Thoracic aorta (tissue), 2 donors: ENCODE results near the gene TNIK. TPM values are rescaled to one million over a fixed set of nuclear protein-coding genes. Genes with fewer than 3 reads are reported as not detected.

Experiments used
- ATAC-seq: fragments of 150-250 bp; one replicate; pipeline ENCODE4 v1.8.0; 2017; ENCODE audit warnings: low read depth; ENCODE audit not compliant: insufficient number of reproducible peaks, low FRiP score
- DNase-seq: peaks from one replicate; pipeline ENCODE4 v3.0.0-alpha.2; 2020; ENCODE audit warnings: low spot score
- H3K27ac ChIP-seq, 2 donors: fragments of 200-600 bp; sonication (generic); 1 replicate in 1 of 2; 2 replicates in 1 of 2; pipeline ENCODE4 v1.5.1; 2016; ENCODE audit warnings: mild to moderate bottlenecking in 2 of 2, moderate library complexity in 2 of 2
- H3K27me3 ChIP-seq: fragments of 200-600 bp; sonication (generic); replicated peaks from 2 replicates; pipeline ENCODE4 v1.6.0; 2016; ENCODE audit warnings: mild to moderate bottlenecking; ENCODE audit not compliant: insufficient read depth
- H3K36me3 ChIP-seq: fragments of 200-600 bp; sonication (generic); one replicate; pipeline ENCODE4 v1.5.1; 2016
- H3K4me1 ChIP-seq, 2 donors: fragments of 200-600 bp; sonication (generic); 1 replicate in 1 of 2; 2 replicates in 1 of 2; pipeline versions ENCODE4 v1.5.1 to v1.6.0; 2016; ENCODE audit warnings: low read depth in 2 of 2, mild to moderate bottlenecking in 1 of 2; ENCODE audit not compliant: control insufficient read depth in 1 of 2
- H3K4me3 ChIP-seq: fragments of 200-600 bp; sonication (generic); 2 replicates; pipeline ENCODE4 v1.5.1; 2016; ENCODE audit warnings: mild to moderate bottlenecking
- H3K9me3 ChIP-seq: fragments of 200-600 bp; sonication (generic); 2 replicates; pipeline ENCODE4 v1.5.1; 2016
- CTCF ChIP-seq: fragments of 200-600 bp; sonication (generic); IDR thresholded peaks from one replicate; pipeline ENCODE4 v1.5.1; 2019; ENCODE audit warnings: antibody characterized with exemption
- total RNA-seq, 2 donors: library from RNA; depleted of rRNA; stranded (reverse); fragments of >200 nt; gene quantifications; one replicate each; pipeline versions ENCODE4 v1.1.0 to v1.2.3, GENCODE V29; 2016

The TNIK gene
- total RNA-seq, 2 donors from 2014 or later: 18.3 to 21.7 TPM

GRCh38 chr3:171094411-171094810, 365.8 kb downstream of the TNIK start:
- no peak overlapping the region for H3K27ac ChIP-seq
- no peak for DNase-seq
- H3K36me3 ChIP-seq: peaks cover 3% of the 10 kb centered on the region
- H3K27me3 ChIP-seq: no peaks in the 10 kb centered on the region
- peaks cover 5 to 11% of the 10 kb centered on the region in 2 donors for H3K4me1 ChIP-seq
- H3K9me3 ChIP-seq: no peaks in the 10 kb centered on the region
- no peak for ATAC-seq
- TF ChIP-seq CTCF: no peak
- no peak overlapping the region for H3K4me3 ChIP-seq

GRCh38 chr3:171093462-171093861, 366.7 kb downstream of the TNIK start:
- no peak for TF ChIP-seq CTCF
- peaks cover 3% of the 10 kb centered on the region for H3K36me3 ChIP-seq
- no peak for DNase-seq
- no peak for ATAC-seq
- peaks cover 5 to 18% of the 10 kb centered on the region in 2 donors for H3K4me1 ChIP-seq
- no peaks in the 10 kb centered on the region for H3K27me3 ChIP-seq
- no peaks in the 10 kb centered on the region for H3K9me3 ChIP-seq
- H3K4me3 ChIP-seq: no peak overlapping the region
- no peak overlapping the region for H3K27ac ChIP-seq

- no peak overlapping the region for H3K27ac ChIP-seq
- ATAC-seq: no peak
Measured at GRCh38 chr3:171092467-171092911, 367.7 kb downstream of the TNIK start.

GRCh38 chr3:171090321-171090720, 369.9 kb downstream of the TNIK start:
- Histone ChIP-seq H3K4me3 (no peak overlapping the region), H3K36me3 (peaks cover 2% of the 10 kb centered on the region)

More at GRCh38 chr3:171092467-171092911, 367.7 kb downstream of the TNIK start:
- H3K4me1 ChIP-seq: peaks cover 5 to 18% of the 10 kb centered on the region in 2 donors
- H3K9me3 ChIP-seq: no peaks in the 10 kb centered on the region
- H3K27me3 ChIP-seq: no peaks in the 10 kb centered on the region
- no peak for DNase-seq
- TF ChIP-seq CTCF: no peak
- H3K36me3 ChIP-seq: peaks cover 3% of the 10 kb centered on the region
- no peak overlapping the region for H3K4me3 ChIP-seq

More at GRCh38 chr3:171090321-171090720, 369.9 kb downstream of the TNIK start:
- no peak for DNase-seq
- H3K27me3 ChIP-seq: no peaks in the 10 kb centered on the region
- H3K4me1 ChIP-seq: peaks cover 5 to 18% of the 10 kb centered on the region in 2 donors
- ATAC-seq: no peak
- no peak overlapping the region for H3K27ac ChIP-seq
- H3K9me3 ChIP-seq: no peaks in the 10 kb centered on the region
- no peak for TF ChIP-seq CTCF
